Colonic mucosa (tissue), 4 donors: ENCODE data around the gene RPS3. TPM values are rescaled to one million over a fixed set of nuclear protein-coding genes. Genes with fewer than 3 reads are reported as not detected.
A peak's percentile ranks its signal among the peaks of the same experiment; 100 is the strongest.

Experiments
- DNase-seq: peaks from one replicate; pipeline ENCODE4 v3.0.0-alpha.2; 2020
- H3K27ac ChIP-seq: fragments of 200-600 bp; one replicate; pipeline ENCODE4 v1.8.0; 2021
- H3K27me3 ChIP-seq: fragments of 200-600 bp; one replicate; pipeline ENCODE4 v1.8.0; 2021
- H3K36me3 ChIP-seq: fragments of 200-600 bp; one replicate; pipeline ENCODE4 v1.8.0; 2021
- H3K4me1 ChIP-seq: fragments of 200-600 bp; one replicate; pipeline ENCODE4 v1.8.0; 2021; ENCODE audit warnings: mild to moderate bottlenecking
- H3K4me3 ChIP-seq: fragments of 200-600 bp; one replicate; pipeline ENCODE4 v1.8.0; 2021
- H3K9ac ChIP-seq, 2 donors: one replicate each; pipeline ENCODE4 v1.7.0; 2013; ENCODE audit warnings: control low read depth in 2 of 2, low read depth in 2 of 2, low read length in 2 of 2
- H3K9me3 ChIP-seq: fragments of 200-600 bp; one replicate; pipeline ENCODE4 v1.8.0; 2021
- intact Hi-C: fragments of 100-400 bp; cut with DNase I; formaldehyde crosslinking; loops from one replicate; pipeline ENCODE4 v1.14.1; 2022
- total RNA-seq, 2 donors: library from RNA; stranded (reverse); fragmentation: NEBNext Ultra II Directional in 1 of 2; extraction: Animal tissue kit (Norgen Biotek cat#: 25700) in 1 of 2; gene quantifications; one replicate each; pipeline ENCODE4 v1.2.1, GENCODE V29; 2021
- TF ChIP-seq, protein P1 (sequence below): fragments of 200-600 bp; IDR thresholded peaks from one replicate; pipeline ENCODE4 v1.8.0; 2022; ENCODE audit warnings: antibody characterized with exemption, mild to moderate bottlenecking
- donor health status: healthy.
- donor health status: DM: no; HTN: no; CAD: no.
- donor health status: DM: no; HTN: no; CAD: no.

Gene RPS3
- total RNA-seq, 2 donors from 2014 or later = 2,133 to 2,596 TPM

DNA sequence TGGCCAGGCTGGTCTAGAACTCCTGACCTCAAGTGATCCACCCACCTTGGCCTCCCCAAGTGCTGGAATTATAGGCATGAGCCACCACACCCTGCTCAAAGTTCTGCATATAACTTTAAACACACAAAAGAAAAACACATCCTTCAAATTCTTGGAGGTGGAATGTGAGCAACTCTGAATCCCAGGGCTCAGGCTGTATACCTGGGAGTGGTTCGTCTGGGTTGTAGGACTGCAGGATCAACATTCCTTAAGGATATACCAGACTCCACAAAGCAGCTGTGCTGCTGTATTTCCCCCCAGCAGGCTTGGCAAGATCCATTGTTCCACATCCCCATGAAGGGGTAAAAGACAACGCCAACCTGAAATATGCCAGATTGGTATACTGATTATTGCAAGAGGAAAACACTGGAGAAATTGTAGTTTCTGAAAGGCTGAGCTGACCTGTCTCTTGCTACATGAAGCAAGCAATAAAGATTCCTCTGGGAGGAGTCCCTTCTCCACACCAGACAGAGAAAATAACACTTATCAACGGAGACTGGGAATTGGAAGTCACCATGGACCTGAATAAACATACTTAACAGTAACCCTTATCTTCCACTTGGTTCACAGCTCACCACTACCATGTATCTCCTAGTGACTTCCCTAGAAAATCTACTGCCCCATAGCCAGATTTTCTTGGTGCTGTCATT is 12.2 kb upstream of the RPS3 start:
- Histone ChIP-seq H3K27me3 (no peaks in the 10 kb centered on the region), H3K36me3 (no peaks in the 10 kb centered on the region), H3K4me3 (no peak overlapping the region), H3K4me1 (peaks cover 8% of the 10 kb centered on the region), H3K9ac (peak overlapping the region; percentile 20 to 56), H3K27ac (peak overlapping the region; percentile 75), H3K9me3 (no peaks in the 10 kb centered on the region)
- peak; percentile 56 for DNase-seq
- TF ChIP-seq, protein P1, sequence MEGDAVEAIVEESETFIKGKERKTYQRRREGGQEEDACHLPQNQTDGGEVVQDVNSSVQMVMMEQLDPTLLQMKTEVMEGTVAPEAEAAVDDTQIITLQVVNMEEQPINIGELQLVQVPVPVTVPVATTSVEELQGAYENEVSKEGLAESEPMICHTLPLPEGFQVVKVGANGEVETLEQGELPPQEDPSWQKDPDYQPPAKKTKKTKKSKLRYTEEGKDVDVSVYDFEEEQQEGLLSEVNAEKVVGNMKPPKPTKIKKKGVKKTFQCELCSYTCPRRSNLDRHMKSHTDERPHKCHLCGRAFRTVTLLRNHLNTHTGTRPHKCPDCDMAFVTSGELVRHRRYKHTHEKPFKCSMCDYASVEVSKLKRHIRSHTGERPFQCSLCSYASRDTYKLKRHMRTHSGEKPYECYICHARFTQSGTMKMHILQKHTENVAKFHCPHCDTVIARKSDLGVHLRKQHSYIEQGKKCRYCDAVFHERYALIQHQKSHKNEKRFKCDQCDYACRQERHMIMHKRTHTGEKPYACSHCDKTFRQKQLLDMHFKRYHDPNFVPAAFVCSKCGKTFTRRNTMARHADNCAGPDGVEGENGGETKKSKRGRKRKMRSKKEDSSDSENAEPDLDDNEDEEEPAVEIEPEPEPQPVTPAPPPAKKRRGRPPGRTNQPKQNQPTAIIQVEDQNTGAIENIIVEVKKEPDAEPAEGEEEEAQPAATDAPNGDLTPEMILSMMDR = no peak
- intact Hi-C loops = no loop called here

DNA sequence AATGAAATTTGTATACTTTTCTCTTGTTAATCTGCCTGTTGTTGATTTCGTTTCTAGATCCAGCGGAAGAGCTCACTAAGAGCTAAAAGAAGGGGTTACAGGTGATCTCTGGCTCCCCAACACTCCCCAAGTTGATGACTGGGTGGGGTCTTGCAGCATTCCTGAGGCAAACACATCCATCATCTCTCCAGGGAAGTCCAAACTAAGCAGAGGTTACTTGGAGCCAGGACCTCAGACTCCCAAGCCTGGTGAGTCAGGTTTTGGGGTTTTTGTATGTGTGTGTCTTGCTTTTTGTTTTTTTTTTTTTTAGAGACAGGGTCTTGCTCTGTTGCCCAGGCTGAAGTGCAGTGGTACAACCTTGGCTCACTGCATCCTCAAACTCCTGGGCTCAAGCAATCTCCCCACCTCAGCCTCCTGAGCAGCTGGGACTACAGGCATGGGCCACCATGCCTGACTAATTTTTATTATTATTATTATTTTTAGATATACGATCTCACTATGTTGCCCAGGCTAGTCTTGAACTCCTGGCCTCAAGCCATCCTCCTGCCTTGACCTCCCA is 11.5 kb upstream of the RPS3 start:
- no peak for DNase-seq
- Histone ChIP-seq H3K27me3 (no peaks in the 10 kb centered on the region), H3K9me3 (no peaks in the 10 kb centered on the region), H3K9ac (no peak overlapping the region), H3K27ac (peak overlapping the region; percentile 75), H3K4me3 (no peak overlapping the region), H3K4me1 (peaks cover 8% of the 10 kb centered on the region), H3K36me3 (no peaks in the 10 kb centered on the region)
- intact Hi-C loops = loop anchor here (2.0 kb wide), 1 partner anchor 141 kb away; no protein-coding TSS in a partner anchor
- TF ChIP-seq, protein P1 = no peak

DNA sequence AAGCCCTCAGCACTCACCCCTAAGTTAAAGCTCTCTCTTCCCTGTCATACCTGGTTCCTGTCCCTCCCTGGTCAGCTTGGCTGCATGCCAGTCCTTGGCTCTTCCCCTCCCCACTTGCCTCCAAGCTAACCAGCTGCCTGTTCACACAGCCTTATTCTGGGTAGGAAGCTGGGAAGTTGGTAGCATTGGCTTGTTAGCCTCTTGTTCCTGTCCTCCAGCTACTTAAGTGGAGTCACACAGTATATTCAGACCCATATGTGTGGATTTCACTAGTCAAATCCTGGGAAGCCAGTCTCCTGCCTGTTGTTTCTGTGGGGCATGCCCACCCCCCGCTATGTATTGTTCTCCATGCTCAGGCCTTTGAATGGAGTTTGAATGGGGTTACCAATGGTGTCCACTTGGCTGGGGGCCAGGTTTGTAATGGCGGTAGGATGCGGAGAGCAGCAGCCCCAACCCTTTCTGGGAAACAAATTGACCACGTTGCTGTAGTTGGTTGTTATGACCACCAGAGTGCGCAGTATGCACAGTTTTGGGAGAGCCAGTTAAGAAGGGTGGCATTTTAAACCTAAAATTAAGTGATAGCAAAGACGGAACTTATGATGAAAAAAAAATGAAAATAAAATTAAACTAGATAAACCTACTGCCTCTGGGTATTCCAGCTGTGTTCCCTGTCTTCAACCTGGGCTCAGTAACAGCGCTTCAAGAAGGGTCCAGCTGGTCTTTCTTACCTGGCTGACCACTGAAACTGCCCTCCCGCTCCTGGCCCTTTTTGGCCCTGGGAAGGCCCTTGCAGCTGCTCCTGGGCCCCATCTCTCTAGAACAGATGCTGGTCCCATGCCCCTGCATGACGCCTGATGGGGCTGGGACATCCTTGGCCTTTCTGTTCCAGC is 10.7 kb upstream of the RPS3 start:
- TF ChIP-seq, protein P1 = peak; percentile 84
- peak; percentile 79 for DNase-seq
- no peaks in the 10 kb centered on the region for H3K27me3 ChIP-seq
- intact Hi-C loops = loop anchor here (2.0 kb wide), 1 partner anchor 140 kb away; no protein-coding TSS in a partner anchor
- no peaks in the 10 kb centered on the region for H3K36me3 ChIP-seq
- H3K4me1 ChIP-seq = peaks cover 8% of the 10 kb centered on the region
- H3K9me3 ChIP-seq = no peaks in the 10 kb centered on the region
- peak overlapping the region in 1 of 2 donors; percentile 66 for H3K9ac ChIP-seq
- no peak overlapping the region for H3K4me3 ChIP-seq
- H3K27ac ChIP-seq = peak overlapping the region; percentile 75

DNA sequence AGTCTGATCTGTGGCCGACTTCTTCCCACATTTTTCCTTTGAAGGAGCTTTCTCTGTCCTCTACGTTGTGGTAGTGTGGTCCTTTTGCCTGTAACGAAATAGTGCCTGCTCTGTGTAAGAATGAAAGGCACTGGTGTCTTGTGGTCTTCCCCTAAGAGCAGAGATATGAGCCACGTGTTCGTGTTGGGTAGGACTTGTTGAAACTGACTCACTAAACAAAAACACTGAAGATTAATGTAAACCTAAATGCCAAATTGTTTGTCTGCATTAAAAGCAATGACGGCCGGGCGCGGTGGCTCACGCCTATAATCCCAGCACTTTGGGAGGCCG is 10.1 kb upstream of the RPS3 start:
- no peak overlapping the region for H3K9ac ChIP-seq
- TF ChIP-seq, protein P1 = no peak
- no peak overlapping the region for H3K4me3 ChIP-seq
- H3K9me3 ChIP-seq = no peaks in the 10 kb centered on the region
- H3K27ac ChIP-seq = no peak overlapping the region
- H3K36me3 ChIP-seq = no peaks in the 10 kb centered on the region
- intact Hi-C loops = loop anchor here (2.0 kb wide), 1 partner anchor 140 kb away; no protein-coding TSS in a partner anchor
- peaks cover 8% of the 10 kb centered on the region for H3K4me1 ChIP-seq
- DNase-seq = no peak
- H3K27me3 ChIP-seq = no peaks in the 10 kb centered on the region

DNA sequence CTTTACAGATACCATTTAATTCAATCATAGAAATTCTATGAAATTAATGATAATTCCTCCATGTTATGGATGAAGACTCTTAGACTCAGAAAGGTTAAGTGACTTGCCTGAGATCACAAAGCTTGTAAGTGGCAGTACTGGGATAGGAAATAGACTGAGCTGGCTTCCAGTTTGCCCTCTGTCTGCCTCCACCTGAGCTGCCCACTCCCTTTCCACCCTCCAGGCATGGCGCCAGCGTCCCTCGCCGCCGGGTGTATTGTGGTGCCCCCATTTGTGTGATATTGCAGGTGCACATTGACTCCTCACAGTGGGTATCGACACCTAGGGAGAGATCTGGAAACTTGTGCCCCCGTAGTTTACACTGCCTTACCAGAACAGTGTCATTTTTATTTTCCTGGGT is 9.4 kb upstream of the RPS3 start:
- TF ChIP-seq, protein P1 = no peak
- peaks cover 8% of the 10 kb centered on the region for H3K4me1 ChIP-seq
- no peaks in the 10 kb centered on the region for H3K27me3 ChIP-seq
- no peak overlapping the region for H3K9ac ChIP-seq
- no peak overlapping the region for H3K27ac ChIP-seq
- no peak for DNase-seq
- intact Hi-C loops = loop anchor here (2.0 to 10.0 kb wide), 2 partner anchors 55 to 139 kb away; no protein-coding TSS in a partner anchor
- no peak overlapping the region for H3K4me3 ChIP-seq
- H3K9me3 ChIP-seq = no peaks in the 10 kb centered on the region
- no peaks in the 10 kb centered on the region for H3K36me3 ChIP-seq
